Activated CD4-positive, alpha-beta T cell treated with anti-CD3 and anti-CD28 coated beads, Interleukin-2, amount 50 U/mL, for 24 hours (primary cell): ENCODE data around the gene NXPE3.

Experiments used
- DNase-seq, 2 donors: peaks; one replicate each; pipeline ENCODE4 v3.0.0-alpha.2; 2020; ENCODE audit warnings: low read depth in 1 of 2, low spot score in 1 of 2

NXPE3 gene

DNA sequence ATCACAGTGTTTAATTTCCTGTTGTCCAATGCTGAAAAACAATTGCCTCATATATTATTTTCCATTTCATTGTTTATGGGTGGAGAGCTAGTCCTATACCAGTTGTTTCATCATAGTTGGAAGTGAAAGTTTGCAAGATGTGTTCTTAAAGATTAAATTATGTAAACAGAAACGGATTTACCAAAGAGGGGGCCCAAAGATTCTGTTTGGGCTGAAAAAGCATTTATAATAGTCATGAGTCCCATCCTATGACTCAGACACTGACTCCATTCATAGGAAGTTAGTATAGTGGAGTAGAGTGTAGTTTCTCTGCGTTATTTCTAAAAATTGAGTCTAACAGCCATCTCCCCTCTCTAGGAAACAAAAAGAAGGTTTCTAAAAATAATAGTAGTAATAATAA is 94.6 kb downstream of the NXPE3 start:
- no peak for DNase-seq

DNA sequence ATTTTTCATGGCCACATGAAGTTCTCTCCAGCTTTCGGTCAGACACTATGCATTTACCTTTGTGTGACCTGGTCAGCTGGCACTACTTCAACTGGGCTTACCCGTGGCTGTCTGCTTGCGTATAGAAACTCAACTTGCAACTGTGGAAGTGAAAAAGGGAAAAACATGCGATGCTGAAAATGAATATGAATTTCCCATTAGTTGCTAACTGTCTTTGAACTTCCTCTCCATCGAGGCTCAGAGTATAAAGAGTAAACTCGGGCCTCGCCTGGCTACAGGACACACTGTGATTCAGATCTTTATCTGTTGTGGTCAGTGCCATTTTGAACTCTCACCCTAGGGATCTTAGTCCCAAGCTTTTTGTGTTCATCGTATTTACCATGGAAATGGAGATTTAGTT is 97.1 kb downstream of the NXPE3 start:
- no peak for DNase-seq
